GM19452 (cell line): ENCODE results near the gene SHISA6.

Source experiments
- ATAC-seq: cut with Tn5 transposase; IDR thresholded peaks from one replicate; pipeline ENCODE4 v1.9.1; 2021; ENCODE audit not compliant: unreplicated experiment

The SHISA6 gene

GRCh38 chr17:11264183-11264871 lies 23.3 kb downstream of the SHISA6 start:
- no peak for ATAC-seq

- no peak for ATAC-seq
Observed at GRCh38 chr17:11267999-11268575, 27.1 kb downstream of the SHISA6 start.

- no peak for ATAC-seq
Observed at GRCh38 chr17:11269210-11269609, 28.2 kb downstream of the SHISA6 start.

- no peak for ATAC-seq
Observed at GRCh38 chr17:11272191-11272590, 31.2 kb downstream of the SHISA6 start.

- no peak for ATAC-seq
Observed at GRCh38 chr17:11273596-11273995, 32.6 kb downstream of the SHISA6 start.

- no peak for ATAC-seq
Observed at GRCh38 chr17:11274106-11274505, 33.1 kb downstream of the SHISA6 start.

GRCh38 chr17:11276486-11276885 lies 35.5 kb downstream of the SHISA6 start:
- ATAC-seq: no peak

GRCh38 chr17:11278186-11278991 lies 37.4 kb downstream of the SHISA6 start:
- no peak for ATAC-seq

GRCh38 chr17:11278992-11279270 lies 37.9 kb downstream of the SHISA6 start:
- ATAC-seq: no peak

- no peak for ATAC-seq
Observed at GRCh38 chr17:11279776-11280344, 38.8 kb downstream of the SHISA6 start.

- no peak for ATAC-seq
Observed at GRCh38 chr17:11282586-11282985, 41.6 kb downstream of the SHISA6 start.

- ATAC-seq: no peak
Observed at GRCh38 chr17:11284811-11285210, 43.8 kb downstream of the SHISA6 start.

- no peak for ATAC-seq
Observed at GRCh38 chr17:11285946-11286345, 44.9 kb downstream of the SHISA6 start.

GRCh38 chr17:11287791-11288190 lies 46.8 kb downstream of the SHISA6 start:
- ATAC-seq: no peak

- ATAC-seq: no peak
Observed at GRCh38 chr17:11290814-11291213, 49.8 kb downstream of the SHISA6 start.

- no peak for ATAC-seq
Observed at GRCh38 chr17:11292491-11292890, 51.5 kb downstream of the SHISA6 start.

- ATAC-seq: no peak
Observed at GRCh38 chr17:11293480-11293879, 52.5 kb downstream of the SHISA6 start.

GRCh38 chr17:11294826-11295225 lies 53.8 kb downstream of the SHISA6 start:
- ATAC-seq: no peak

GRCh38 chr17:11296994-11297393 lies 56.0 kb downstream of the SHISA6 start:
- no peak for ATAC-seq

GRCh38 chr17:11298401-11298800 lies 57.4 kb downstream of the SHISA6 start:
- ATAC-seq: no peak

- no peak for ATAC-seq
Observed at GRCh38 chr17:11300201-11300600, 59.2 kb downstream of the SHISA6 start.

- no peak for ATAC-seq
Observed at GRCh38 chr17:11300738-11301137, 59.7 kb downstream of the SHISA6 start.
